H1 (cell line): ENCODE data around the gene NELFE.

ENCODE experiments used
- CBX8 ChIP-seq: fragments of 300-800, 300-1000 bp; sonication (generic); IDR thresholded peaks from 2 replicates; pipeline ENCODE4 v1.7.1; 2016; ENCODE audit warnings: low read depth, low read length, borderline replicate concordance
- CHD2 ChIP-seq: IDR thresholded peaks from 2 replicates; pipeline ENCODE4 v1.6.1; 2012; ENCODE audit warnings: low read length, improper control_type of control experiment
- POLR2A ChIP-seq, 2 experiments: IDR thresholded peaks; 1 replicate in 1 of 2; 2 replicates in 1 of 2; pipeline ENCODE4 v1.6.1; 2011; ENCODE audit warnings: low read depth in 2 of 2, low read length in 2 of 2, mild to moderate bottlenecking in 2 of 2; ENCODE audit errors: control extremely low read depth in 1 of 2
- POLR2AphosphoS5 ChIP-seq: IDR thresholded peaks from 2 replicates; pipeline ENCODE4 v1.6.1; 2011; ENCODE audit warnings: low read depth, low read length
- SIN3A ChIP-seq, 2 experiments: IDR thresholded peaks in 1 of 2; conservative IDR thresholded peaks in 1 of 2; 2 replicates each; pipeline ENCODE4 v1.6.1; 2011 to 2012; ENCODE audit warnings: low read length in 2 of 2, improper control_type of control experiment in 1 of 2, low read depth in 1 of 2, mild to moderate bottlenecking in 1 of 2
- TAF1 ChIP-seq: IDR thresholded peaks from 2 replicates; pipeline ENCODE4 v1.6.1; 2011; ENCODE audit warnings: mild to moderate bottlenecking, low read depth, low read length
- TF ChIP-seq, protein P1 (sequence below), 3 experiments: IDR thresholded peaks; 1 replicate in 2 of 3; 2 replicates in 1 of 3; pipeline versions ENCODE4 v1.5.1 to v1.6.1; 2011; ENCODE audit warnings: low read length in 3 of 3, mild to moderate bottlenecking in 3 of 3, inconsistent platforms in 2 of 3, low read depth in 1 of 3, moderate library complexity in 1 of 3; ENCODE audit not compliant: insufficient read depth in 1 of 3; ENCODE audit errors: control extremely low read depth in 1 of 3
- TF ChIP-seq, protein P2 (sequence below): IDR thresholded peaks from 2 replicates; pipeline ENCODE4 v1.6.1; 2011; ENCODE audit warnings: low read depth, mild to moderate bottlenecking, low read length; ENCODE audit not compliant: insufficient read depth

DNA sequence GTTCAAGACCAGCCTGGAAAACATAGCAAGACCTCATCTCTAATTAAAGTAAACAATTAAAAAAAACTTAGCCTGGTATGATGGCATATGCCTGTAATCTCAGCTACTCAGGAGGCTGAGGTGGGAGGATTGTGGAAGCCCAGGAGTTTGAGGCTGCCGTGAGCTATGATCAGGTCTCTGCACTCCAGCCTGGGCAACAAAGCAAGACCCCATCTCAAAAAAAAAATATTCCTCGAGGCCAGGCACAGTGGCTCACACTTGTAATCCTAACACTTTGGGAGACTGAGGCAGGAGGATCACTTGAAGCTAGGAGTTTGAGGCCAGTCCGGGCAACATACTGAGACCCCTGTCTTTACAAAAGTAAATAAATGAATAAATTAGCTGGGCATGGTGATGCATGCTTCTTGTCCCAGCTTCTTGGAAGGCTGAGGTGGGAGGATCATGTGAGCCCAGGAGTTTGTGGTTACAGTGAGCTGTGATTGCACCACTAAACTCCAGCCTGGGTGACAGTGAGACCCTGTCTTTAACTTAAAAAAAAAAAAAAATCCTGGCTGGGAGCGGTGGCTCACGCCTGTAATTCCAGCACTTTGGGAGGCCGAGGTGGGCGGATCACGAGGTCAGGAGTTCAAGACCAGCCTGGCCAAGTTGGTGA is 40.6 kb downstream of the NELFE start:
- TF ChIP-seq, protein P1, sequence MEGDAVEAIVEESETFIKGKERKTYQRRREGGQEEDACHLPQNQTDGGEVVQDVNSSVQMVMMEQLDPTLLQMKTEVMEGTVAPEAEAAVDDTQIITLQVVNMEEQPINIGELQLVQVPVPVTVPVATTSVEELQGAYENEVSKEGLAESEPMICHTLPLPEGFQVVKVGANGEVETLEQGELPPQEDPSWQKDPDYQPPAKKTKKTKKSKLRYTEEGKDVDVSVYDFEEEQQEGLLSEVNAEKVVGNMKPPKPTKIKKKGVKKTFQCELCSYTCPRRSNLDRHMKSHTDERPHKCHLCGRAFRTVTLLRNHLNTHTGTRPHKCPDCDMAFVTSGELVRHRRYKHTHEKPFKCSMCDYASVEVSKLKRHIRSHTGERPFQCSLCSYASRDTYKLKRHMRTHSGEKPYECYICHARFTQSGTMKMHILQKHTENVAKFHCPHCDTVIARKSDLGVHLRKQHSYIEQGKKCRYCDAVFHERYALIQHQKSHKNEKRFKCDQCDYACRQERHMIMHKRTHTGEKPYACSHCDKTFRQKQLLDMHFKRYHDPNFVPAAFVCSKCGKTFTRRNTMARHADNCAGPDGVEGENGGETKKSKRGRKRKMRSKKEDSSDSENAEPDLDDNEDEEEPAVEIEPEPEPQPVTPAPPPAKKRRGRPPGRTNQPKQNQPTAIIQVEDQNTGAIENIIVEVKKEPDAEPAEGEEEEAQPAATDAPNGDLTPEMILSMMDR (IDR thresholded peaks at IDR 0.05; ENCODE audit: control extremely low read depth in 1 of 3, insufficient read depth in 1 of 3, low read depth in 1 of 3, low read length in 3 of 3), result no peak
- TF ChIP-seq, protein P2, sequence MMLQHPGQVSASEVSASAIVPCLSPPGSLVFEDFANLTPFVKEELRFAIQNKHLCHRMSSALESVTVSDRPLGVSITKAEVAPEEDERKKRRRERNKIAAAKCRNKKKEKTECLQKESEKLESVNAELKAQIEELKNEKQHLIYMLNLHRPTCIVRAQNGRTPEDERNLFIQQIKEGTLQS, result no peak
- TF ChIP-seq POLR2A (IDR thresholded peaks at IDR 0.05; ENCODE audit: control extremely low read depth in 1 of 2, low read depth in 2 of 2, low read length in 2 of 2), result no peak
- TF ChIP-seq CHD2, result no peak
- TF ChIP-seq POLR2AphosphoS5, result no peak
- TF ChIP-seq CBX8, result no peak
- no peak for TF ChIP-seq TAF1
- TF ChIP-seq SIN3A (conservative IDR thresholded peaks at IDR 0.05 in 1 of 2, IDR thresholded peaks at IDR 0.05 in 1 of 2; ENCODE audit: low read depth in 1 of 2, low read length in 2 of 2), result no peak
